AG10803 (cell line): ENCODE measurements around the gene RIMBP3C.
A peak's percentile ranks its signal among the peaks of the same experiment; 100 is the strongest.
"Not testable (repeated sequence)": the region's sequence is repeated elsewhere in the genome, so short reads cannot be mapped to it uniquely, and the experiment has no call there.

ENCODE experiments used
- DNase-seq: peaks from one replicate; pipeline ENCODE4 v3.0.0; 2010; ENCODE audit warnings: low read depth
- H3K4me3 ChIP-seq: 2 replicates; pipeline ENCODE4 v1.5.1; 2011; ENCODE audit warnings: mild to moderate bottlenecking, low read length, control low read depth
- TF ChIP-seq, protein P1 (sequence below): conservative IDR thresholded peaks from 2 replicates; pipeline ENCODE4 v1.5.1; 2011; ENCODE audit warnings: mild to moderate bottlenecking, low read length, control low read depth, inconsistent platforms

RIMBP3C gene

DNA sequence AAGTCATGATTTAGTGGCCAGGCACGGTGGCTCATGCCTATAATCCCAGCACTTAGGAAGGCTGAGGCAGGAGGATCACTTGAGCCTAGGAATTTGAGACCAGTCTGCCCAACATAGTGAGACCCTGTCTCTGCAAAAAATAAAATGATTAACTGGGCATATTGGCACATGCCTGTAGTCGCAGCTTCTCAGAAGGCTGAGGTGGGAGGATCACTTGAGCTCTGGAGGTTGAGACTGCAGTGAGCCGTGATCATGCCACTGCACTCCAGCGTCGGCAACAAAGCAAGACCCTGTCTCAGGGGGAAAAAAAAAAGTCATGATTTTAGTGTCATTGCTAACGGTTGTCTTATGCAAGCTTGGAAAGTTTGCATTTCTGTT is 28.2 kb upstream of the RIMBP3C start:
- DNase-seq: no peak

DNA sequence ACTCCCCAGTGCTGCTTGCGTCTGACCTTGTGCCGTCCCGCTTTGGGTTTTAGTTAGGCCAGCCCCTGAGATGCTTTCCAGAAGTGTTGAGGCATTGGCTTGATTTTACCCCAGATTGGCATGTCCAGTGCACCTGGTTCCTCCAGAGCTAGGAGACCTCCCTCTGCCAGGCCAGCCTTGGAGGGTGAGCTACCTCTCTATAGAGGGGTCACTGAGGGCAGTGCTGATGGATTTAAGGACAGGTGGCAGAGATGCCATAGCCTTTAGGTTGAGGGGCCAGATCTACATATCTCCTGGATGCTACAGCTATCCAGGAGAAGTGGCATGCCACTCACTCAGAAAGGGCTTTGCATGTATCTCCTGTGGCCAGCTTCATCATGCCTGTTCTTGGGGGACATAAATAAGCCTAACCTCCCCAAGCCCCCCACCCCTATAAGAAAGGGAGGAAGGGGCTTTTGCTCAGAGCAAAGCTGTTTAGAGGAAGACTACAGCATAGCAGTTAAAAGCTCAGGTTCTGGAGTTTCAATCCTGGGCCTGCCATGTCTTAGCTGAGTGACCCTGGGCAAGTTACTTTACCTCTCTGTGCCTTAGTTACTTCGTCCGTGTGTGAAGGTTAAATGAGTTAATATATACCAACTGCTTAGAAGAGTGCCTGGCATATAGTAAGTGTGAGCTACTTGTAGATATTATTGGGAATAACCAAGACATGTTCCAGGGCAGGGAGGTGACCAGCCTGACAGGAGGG is 22.7 kb upstream of the RIMBP3C start:
- TF ChIP-seq, protein P1, sequence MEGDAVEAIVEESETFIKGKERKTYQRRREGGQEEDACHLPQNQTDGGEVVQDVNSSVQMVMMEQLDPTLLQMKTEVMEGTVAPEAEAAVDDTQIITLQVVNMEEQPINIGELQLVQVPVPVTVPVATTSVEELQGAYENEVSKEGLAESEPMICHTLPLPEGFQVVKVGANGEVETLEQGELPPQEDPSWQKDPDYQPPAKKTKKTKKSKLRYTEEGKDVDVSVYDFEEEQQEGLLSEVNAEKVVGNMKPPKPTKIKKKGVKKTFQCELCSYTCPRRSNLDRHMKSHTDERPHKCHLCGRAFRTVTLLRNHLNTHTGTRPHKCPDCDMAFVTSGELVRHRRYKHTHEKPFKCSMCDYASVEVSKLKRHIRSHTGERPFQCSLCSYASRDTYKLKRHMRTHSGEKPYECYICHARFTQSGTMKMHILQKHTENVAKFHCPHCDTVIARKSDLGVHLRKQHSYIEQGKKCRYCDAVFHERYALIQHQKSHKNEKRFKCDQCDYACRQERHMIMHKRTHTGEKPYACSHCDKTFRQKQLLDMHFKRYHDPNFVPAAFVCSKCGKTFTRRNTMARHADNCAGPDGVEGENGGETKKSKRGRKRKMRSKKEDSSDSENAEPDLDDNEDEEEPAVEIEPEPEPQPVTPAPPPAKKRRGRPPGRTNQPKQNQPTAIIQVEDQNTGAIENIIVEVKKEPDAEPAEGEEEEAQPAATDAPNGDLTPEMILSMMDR: no peak
- no peak overlapping the region for H3K4me3 ChIP-seq
- no peak for DNase-seq

More for the DNA sequence above, 28.2 kb upstream of the RIMBP3C start:
- no peak overlapping the region for H3K4me3 ChIP-seq
- TF ChIP-seq, protein P1: no peak

DNA sequence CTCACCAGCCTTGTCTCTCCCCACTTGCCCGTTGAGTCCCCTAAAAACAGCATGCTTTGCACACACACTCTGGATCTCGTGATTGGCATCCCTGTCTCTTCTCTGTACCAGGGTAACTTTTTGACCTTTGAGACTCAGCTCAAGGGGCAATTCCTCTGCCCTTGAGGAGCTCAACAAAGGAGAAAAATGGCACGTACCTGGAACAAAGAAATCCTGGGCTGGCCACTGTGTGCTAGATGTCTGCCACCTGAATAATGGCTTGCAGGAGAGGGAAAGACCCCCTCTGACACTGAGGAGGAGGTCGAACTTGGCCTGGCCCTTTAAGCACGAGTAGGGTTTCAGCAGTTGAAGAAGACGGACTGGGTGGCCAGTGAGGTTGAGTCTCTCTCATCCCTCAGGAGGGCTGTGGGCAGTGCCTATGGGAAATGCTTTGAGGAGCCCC is 22.1 kb upstream of the RIMBP3C start:
- TF ChIP-seq, protein P1: no peak

DNA sequence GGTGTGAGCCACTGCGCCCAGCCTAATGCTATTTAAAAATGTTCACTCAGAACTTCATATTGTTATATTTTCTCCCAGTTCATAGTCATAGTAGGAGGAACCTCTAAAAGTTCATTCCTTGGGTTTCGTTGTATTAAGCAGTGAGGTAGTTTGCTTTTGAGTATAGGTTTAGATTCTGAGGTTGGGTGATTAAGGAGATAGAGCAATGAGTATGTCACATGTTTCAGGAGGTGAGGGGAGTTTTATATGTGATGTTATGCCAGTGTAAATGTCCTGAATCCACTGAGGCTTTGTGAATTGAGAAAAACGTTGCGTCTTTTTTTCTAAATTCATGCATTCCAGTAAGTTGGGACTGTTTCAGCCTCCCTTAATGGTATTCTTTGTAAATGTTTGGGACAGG is 20.4 kb upstream of the RIMBP3C start:
- H3K4me3 ChIP-seq: no peak overlapping the region
- DNase-seq: no peak
- TF ChIP-seq, protein P1: no peak

More for the DNA sequence above, 22.1 kb upstream of the RIMBP3C start:
- no peak for DNase-seq
- no peak overlapping the region for H3K4me3 ChIP-seq

DNA sequence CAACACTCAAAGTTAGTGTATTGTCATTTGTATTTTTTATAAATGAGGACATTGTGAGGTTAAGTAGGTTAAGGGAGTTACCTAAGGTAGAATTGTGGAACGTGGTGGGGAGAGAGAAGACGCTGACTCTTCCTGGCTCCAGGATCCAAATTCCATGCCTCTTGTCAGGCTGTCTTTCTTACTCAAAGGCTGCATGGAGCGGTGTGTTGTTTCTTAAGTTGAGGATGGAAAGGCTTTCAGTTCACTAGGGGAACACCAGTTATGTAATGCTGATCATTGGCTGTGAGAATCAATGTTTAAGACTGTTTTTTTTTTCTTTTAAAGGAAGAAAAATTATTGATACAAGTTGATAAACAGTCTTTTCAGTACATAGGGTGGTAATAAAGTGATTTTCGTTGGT is 19.1 kb upstream of the RIMBP3C start:
- no peak for DNase-seq
- TF ChIP-seq, protein P1: no peak
- no peak overlapping the region for H3K4me3 ChIP-seq

DNA sequence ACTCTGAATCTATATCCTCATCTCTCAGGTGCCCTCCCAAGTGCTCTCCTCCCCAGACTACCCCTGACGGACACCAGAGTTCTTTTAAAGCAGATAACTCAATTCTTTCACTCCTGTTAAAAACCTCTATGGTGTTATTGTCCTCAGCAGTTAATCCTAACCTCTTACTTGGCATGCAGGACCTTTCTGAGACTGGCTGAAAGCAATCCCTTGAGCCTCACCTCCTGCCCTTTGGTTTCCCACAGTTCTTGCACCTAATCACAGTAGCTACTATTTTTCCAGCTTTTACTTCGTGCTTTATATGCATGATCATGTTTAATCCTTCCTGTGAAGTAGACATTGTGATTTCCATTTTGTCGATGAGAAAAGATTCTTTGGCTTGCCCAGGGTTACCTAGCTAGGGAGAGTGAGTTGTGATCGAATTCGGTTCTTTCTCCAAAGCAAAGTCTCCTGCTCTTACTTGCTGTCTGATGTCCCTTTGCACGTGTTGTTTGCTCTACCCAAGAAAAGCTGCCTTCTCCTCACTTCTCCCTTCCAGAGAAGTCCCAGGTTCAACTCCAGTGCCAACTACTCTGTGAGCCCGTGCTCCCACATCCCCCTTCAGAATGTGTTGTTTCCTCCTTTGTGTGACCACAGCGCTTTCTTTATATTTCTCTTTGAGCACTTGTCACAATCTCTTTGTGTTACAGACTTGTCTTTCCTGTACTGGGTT is 18.4 kb upstream of the RIMBP3C start:
- H3K4me3 ChIP-seq: peak overlapping the region; percentile 85
- DNase-seq: no peak
- TF ChIP-seq, protein P1: no peak

DNA sequence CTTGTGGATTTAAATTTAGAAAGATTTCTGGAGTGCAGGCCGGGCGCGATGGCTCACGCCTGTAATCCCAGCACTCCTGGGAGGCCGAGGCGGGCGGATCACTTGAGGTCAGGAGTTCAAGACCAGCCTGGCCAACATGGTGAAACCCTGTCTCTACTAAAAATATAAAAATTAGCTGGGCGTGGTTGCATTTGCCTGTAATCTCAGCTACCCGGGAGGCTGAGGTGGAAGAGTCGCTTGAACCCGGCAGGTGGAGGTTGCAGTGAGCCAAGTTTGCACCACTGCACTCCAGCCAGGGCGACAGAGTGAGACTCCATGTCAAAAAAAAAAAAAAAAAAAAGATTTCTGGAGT is 17.8 kb upstream of the RIMBP3C start:
- DNase-seq: not testable (repeated sequence)
- peak overlapping the region; percentile 85 for H3K4me3 ChIP-seq
